Activated CD4-positive, alpha-beta T cell treated with anti-CD3 and anti-CD28 coated beads for 24 hours (primary cell): Measurements from ENCODE around the gene NXNL2.

Source experiments
- DNase-seq, 2 donors: peaks; one replicate each; pipeline ENCODE4 v3.0.0-alpha.2; 2020; ENCODE audit warnings: low read depth in 2 of 2

The NXNL2 gene

GRCh38 chr9:88534456-88535225, at the start of gene NXNL2:
NXNL2 (plus strand) TSS chr9:88535178; CDS start chr9:88535435, 257 bp downstream.
- DNase-seq: peak in 1 of 2 donors; percentile 25

- no peak for DNase-seq
Observed at GRCh38 chr9:88488166-88488565, 46.8 kb upstream of the NXNL2 start.

- DNase-seq: no peak
Observed at GRCh38 chr9:88494983-88495721, 39.8 kb upstream of the NXNL2 start.

- DNase-seq: no peak
Observed at GRCh38 chr9:88497224-88497623, 37.8 kb upstream of the NXNL2 start.

- DNase-seq: no peak
Observed at GRCh38 chr9:88498880-88499279, 36.1 kb upstream of the NXNL2 start.

- no peak for DNase-seq
Observed at GRCh38 chr9:88501086-88501485, 33.9 kb upstream of the NXNL2 start.

- DNase-seq: no peak
Observed at GRCh38 chr9:88502552-88503034, 32.4 kb upstream of the NXNL2 start.

- no peak for DNase-seq
Observed at GRCh38 chr9:88503081-88503844, 31.7 kb upstream of the NXNL2 start.

- no peak for DNase-seq
Observed at GRCh38 chr9:88503845-88504764, 30.9 kb upstream of the NXNL2 start.

- no peak for DNase-seq
Observed at GRCh38 chr9:88508326-88508725, 26.7 kb upstream of the NXNL2 start.

GRCh38 chr9:88511906-88512305, 23.1 kb upstream of the NXNL2 start:
- no peak for DNase-seq

GRCh38 chr9:88514247-88514646, 20.7 kb upstream of the NXNL2 start:
- DNase-seq: no peak

- DNase-seq: no peak
Observed at GRCh38 chr9:88521308-88521707, 13.7 kb upstream of the NXNL2 start.

- no peak for DNase-seq
Observed at GRCh38 chr9:88522360-88522759, 12.6 kb upstream of the NXNL2 start.

GRCh38 chr9:88523056-88523455, 11.9 kb upstream of the NXNL2 start:
- DNase-seq: no peak

GRCh38 chr9:88524911-88525310, 10.1 kb upstream of the NXNL2 start:
- no peak for DNase-seq

- no peak for DNase-seq
Observed at GRCh38 chr9:88527618-88528017, 7.4 kb upstream of the NXNL2 start.

- no peak for DNase-seq
Observed at GRCh38 chr9:88528080-88528790, 6.7 kb upstream of the NXNL2 start.

GRCh38 chr9:88529496-88529895, 5.5 kb upstream of the NXNL2 start:
- no peak for DNase-seq

GRCh38 chr9:88530051-88530450, 4.9 kb upstream of the NXNL2 start:
- DNase-seq: no peak
